ENCODE data around the gene MPV17L. TPM values are rescaled to one million over a fixed set of nuclear protein-coding genes. Genes with fewer than 3 reads are reported as not detected.
A peak's percentile ranks its signal among the peaks of the same experiment; 100 is the strongest.
"Not testable (repeated sequence)": the region's sequence is repeated elsewhere in the genome, so short reads cannot be mapped to it uniquely, and the experiment has no call there.

Gene MPV17L
- total and polyA plus RNA-seq, 8 donors = 0.58 to 7.0 (median 3.4) TPM

DNA sequence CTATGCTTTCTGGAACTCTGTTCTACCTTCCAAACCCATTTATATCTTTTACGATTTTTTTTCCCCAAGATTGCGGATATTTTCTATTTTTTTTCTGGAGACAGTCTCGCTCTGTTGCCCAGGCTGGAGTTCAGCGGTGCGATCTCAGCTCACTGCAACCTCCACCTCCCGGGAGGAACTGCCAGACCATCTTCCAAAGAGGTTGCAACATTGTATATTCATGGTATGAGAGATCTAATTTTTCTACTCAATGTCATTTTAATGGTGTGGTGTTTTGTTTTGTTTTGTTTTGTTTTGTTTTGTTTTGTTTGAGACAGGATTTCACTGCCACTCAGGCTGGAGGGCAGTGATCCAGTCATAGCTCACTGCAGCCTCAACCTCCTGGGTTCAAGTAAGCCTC is 30.3 kb downstream of the MPV17L start:
- Histone ChIP-seq H3K36me3 (no peaks in the 10 kb centered on the region), H3K27ac (no peak overlapping the region), H3K27me3 (no peaks in the 10 kb centered on the region), H3K9me3 (no peaks in the 10 kb centered on the region), H3K4me3 (no peak overlapping the region), H3K4me1 (peaks cover 6 to 14% (median 10%) of the 10 kb centered on the region in 4 donors)
- WGBS, 5 donors = 79 to 90% (median 80%) methylated on average over 6 of the region's 6 CpGs
- DNase-seq = no peak
- TF ChIP-seq POLR2A (IDR thresholded peaks at IDR 0.05) = no peak
- TF ChIP-seq POLR2AphosphoS5 (IDR thresholded peaks at IDR 0.05) = no peak
- TF ChIP-seq, protein P1, sequence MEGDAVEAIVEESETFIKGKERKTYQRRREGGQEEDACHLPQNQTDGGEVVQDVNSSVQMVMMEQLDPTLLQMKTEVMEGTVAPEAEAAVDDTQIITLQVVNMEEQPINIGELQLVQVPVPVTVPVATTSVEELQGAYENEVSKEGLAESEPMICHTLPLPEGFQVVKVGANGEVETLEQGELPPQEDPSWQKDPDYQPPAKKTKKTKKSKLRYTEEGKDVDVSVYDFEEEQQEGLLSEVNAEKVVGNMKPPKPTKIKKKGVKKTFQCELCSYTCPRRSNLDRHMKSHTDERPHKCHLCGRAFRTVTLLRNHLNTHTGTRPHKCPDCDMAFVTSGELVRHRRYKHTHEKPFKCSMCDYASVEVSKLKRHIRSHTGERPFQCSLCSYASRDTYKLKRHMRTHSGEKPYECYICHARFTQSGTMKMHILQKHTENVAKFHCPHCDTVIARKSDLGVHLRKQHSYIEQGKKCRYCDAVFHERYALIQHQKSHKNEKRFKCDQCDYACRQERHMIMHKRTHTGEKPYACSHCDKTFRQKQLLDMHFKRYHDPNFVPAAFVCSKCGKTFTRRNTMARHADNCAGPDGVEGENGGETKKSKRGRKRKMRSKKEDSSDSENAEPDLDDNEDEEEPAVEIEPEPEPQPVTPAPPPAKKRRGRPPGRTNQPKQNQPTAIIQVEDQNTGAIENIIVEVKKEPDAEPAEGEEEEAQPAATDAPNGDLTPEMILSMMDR (IDR thresholded peaks at IDR 0.05) = no peak
- TF ChIP-seq EP300 (IDR thresholded peaks at IDR 0.05) = no peak
- intact Hi-C loops (cut with DNase I; ENCODE audit: low total_unique reads) = no loop called here

DNA sequence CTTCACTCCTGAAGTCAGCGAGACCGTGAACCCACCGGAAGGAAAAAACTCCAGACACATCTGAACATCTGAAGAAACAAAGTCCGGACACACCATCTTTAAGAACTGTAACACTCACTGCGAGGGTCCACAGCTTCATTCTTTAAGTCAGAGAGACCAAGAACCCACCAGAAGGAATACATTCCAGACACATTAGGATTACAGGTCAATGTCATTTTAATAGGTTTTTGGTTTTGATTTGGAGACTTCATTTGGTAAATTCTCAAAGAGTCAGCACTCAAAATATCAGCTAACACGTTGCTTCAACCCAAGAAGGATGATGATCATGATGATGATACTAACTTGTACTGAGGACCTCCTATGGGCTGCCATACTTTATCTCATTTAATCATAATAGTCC is 31.2 kb downstream of the MPV17L start:
- Histone ChIP-seq H3K4me1 (peaks cover 6 to 14% (median 10%) of the 10 kb centered on the region in 4 donors), H3K27ac (no peak overlapping the region), H3K36me3 (no peaks in the 10 kb centered on the region), H3K9me3 (no peaks in the 10 kb centered on the region), H3K4me3 (no peak overlapping the region), H3K27me3 (no peaks in the 10 kb centered on the region)
- intact Hi-C loops (cut with DNase I; ENCODE audit: low total_unique reads) = no loop called here
- DNase-seq = no peak
- WGBS, 5 donors = 71 to 87% (median 73%) methylated on average over 6 of the region's 6 CpGs
- TF ChIP-seq POLR2A (IDR thresholded peaks at IDR 0.05) (no peak), EP300 (IDR thresholded peaks at IDR 0.05) (no peak), POLR2AphosphoS5 (IDR thresholded peaks at IDR 0.05) (no peak)
- TF ChIP-seq, protein P1 (IDR thresholded peaks at IDR 0.05) = no peak

DNA sequence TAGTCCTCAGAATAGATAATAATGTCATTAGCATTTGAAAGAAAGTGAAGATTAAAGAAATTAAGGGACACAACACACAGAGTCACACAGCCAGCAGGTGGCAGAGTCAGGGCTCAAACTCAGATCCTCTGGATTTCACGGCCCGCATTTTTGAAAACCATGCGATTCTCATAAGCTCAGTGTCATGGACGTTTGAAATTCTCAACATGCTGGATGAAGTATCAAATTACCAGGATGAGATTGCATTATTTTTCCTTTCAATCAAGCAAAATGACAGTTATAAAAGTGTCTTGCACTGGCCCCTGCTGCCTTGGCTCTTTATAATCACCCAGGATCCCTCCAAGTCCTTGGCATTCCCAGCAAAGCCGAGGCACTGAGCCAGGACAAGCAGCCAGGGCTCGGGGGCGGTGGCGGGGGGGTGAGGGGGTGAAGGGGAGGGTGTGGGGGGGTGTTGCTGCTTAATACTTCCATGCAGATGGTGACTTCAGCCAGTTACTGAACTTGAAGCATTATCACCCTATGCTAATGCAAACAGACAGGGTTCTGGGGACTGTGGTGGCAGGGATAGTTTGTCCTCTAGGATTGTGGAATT is 32.2 kb downstream of the MPV17L start:
- Histone ChIP-seq H3K36me3 (no peaks in the 10 kb centered on the region), H3K27ac (peak overlapping the region in 3 of 5 donors; percentile 5 to 42 (median 30)), H3K27me3 (no peaks in the 10 kb centered on the region), H3K4me3 (no peak overlapping the region), H3K4me1 (peaks cover 6 to 14% (median 10%) of the 10 kb centered on the region in 4 donors), H3K9me3 (no peaks in the 10 kb centered on the region)
- intact Hi-C loops (cut with DNase I; ENCODE audit: low total_unique reads) = no loop called here
- TF ChIP-seq EP300 (IDR thresholded peaks at IDR 0.05) (no peak), POLR2AphosphoS5 (IDR thresholded peaks at IDR 0.05) (peak in 1 of 3 donors; percentile 28), POLR2A (IDR thresholded peaks at IDR 0.05) (no peak)
- TF ChIP-seq, protein P1 (IDR thresholded peaks at IDR 0.05) = peak in 5 of 7 experiments; percentile 49 to 70 (median 63)
- DNase-seq = peak; percentile 62 to 84
- 1 to 8% (median 4%) methylated on average over 6 to 8 of the region's 8 CpGs for WGBS, 5 donors

DNA sequence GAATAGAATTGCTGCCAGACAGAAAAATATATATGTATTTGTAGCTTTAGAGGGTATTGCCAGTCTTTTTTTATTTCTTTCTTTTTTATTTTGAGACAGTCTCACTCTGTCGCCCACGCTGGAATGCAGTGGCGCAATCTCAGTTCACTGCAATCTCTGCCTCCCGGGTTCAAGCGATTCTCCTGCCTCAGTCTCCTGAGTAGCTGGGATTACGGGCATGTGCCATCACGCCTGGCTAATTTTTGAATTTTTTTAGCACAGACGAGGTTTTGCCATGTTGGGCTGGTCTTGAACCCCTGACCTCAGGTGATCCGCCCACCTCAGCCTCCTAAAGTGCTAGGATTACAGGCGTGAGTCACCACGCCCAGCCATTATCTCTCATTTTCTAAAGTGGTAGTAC is 35.3 kb downstream of the MPV17L start:
- H3K4me1 ChIP-seq = peaks cover 6 to 37% (median 28%) of the 10 kb centered on the region in 4 donors
- H3K4me3 ChIP-seq; H3K36me3 ChIP-seq; H3K27ac ChIP-seq; DNase-seq; intact Hi-C loops (cut with DNase I; ENCODE audit: low total_unique reads); H3K9me3 ChIP-seq: not testable (repeated sequence)
- H3K27me3 ChIP-seq = peaks cover 0 to 17% (median 10%) of the 10 kb centered on the region in 3 donors
- 80 to 88% (median 86%) methylated on average over 11 of the region's 11 CpGs for WGBS, 5 donors

DNA sequence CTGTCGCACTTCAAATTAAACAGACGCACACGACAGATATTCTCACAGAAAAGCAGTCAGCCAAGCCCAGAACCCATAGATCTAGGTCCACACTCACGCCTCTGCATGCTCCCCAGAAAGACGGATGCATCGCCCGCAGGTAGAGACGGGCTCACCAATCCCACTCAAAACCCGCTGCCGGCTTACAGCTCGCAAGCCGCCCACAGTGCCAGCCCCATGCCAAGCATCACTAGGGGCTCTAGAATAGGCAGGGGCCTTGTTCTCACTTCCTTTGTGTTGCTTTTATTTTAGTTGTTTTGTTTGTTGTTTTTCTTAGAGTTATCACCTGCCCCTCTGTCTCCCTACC is 38.5 kb downstream of the MPV17L start:
- Histone ChIP-seq H3K36me3 (no peaks in the 10 kb centered on the region), H3K4me3 (peak overlapping the region; percentile 67 to 83 (median 75)), H3K9me3 (no peaks in the 10 kb centered on the region), H3K27me3 (peaks cover 0 to 17% (median 10%) of the 10 kb centered on the region in 3 donors), H3K27ac (peak overlapping the region in 4 of 5 donors; percentile 74 to 84 (median 82)), H3K4me1 (peaks cover 0 to 34% (median 25%) of the 10 kb centered on the region in 4 donors)
- intact Hi-C loops (cut with DNase I; ENCODE audit: low total_unique reads) = no loop called here
- peak in 1 of 2 donors; percentile 12 for DNase-seq
- 31 to 42% (median 36%) methylated on average over 12 of the region's 12 CpGs for WGBS, 5 donors
- TF ChIP-seq POLR2A (IDR thresholded peaks at IDR 0.05) (no peak), POLR2AphosphoS5 (IDR thresholded peaks at IDR 0.05) (no peak), EP300 (IDR thresholded peaks at IDR 0.05) (no peak)
- TF ChIP-seq, protein P1 (IDR thresholded peaks at IDR 0.05) = no peak

Data from stomach (tissue), 9 donors.